Activated CD4-positive, alpha-beta memory T cell treated with anti-CD3 and anti-CD28 coated beads for 36 hours (primary cell): ENCODE data around the gene RBMS1. TPM values are rescaled to one million over a fixed set of nuclear protein-coding genes. Genes with fewer than 3 reads are reported as not detected.

Experiments
- CTCF ChIA-PET: fragments of 350-600 bp; sonication (Branson Sonifier 250); formaldehyde crosslinking; loops from one replicate; lab custom pipeline; 2021; ENCODE audit warnings: antibody characterized with exemption, inconsistent platforms; lab: Charles Lee
- POLR2A ChIA-PET: fragments of 350-600 bp; sonication (Branson Sonifier 250); formaldehyde crosslinking; loops from one replicate; lab custom pipeline; 2021; ENCODE audit warnings: antibody characterized with exemption; lab: Charles Lee
- DNase-seq: peaks from one replicate; pipeline ENCODE4 v3.0.0-alpha.2; 2020
- H3K27ac Mint-ChIP-seq: one replicate; pipeline ENCODE4 v1.8.0; 2021; ENCODE audit warnings: mixed read lengths
- H3K27me3 Mint-ChIP-seq: one replicate; pipeline ENCODE4 v1.8.0; 2021; ENCODE audit warnings: mixed read lengths
- H3K36me3 Mint-ChIP-seq: one replicate; pipeline ENCODE4 v1.8.0; 2021; ENCODE audit warnings: mixed read lengths
- H3K4me1 Mint-ChIP-seq: one replicate; pipeline ENCODE4 v1.8.0; 2021; ENCODE audit warnings: low read depth, mixed read lengths
- H3K4me3 Mint-ChIP-seq: one replicate; pipeline ENCODE4 v1.8.0; 2021; ENCODE audit warnings: mild to moderate bottlenecking, mixed read lengths
- H3K9me3 Mint-ChIP-seq: one replicate; pipeline ENCODE4 v1.8.0; 2021; ENCODE audit warnings: mixed read lengths
- intact Hi-C: fragments of 100-400 bp; cut with micrococcal nuclease; formaldehyde crosslinking; loops from one replicate; pipeline ENCODE4 v1.15.1; 2023
- total RNA-seq, 2 experiments: library from RNA; stranded (reverse); gene quantifications; one replicate each; pipeline ENCODE4 v1.2.3, GENCODE V29; 2021

RBMS1 gene
- total RNA-seq, 2 experiments from 2014 or later, result 37.9 to 40.0 TPM

- H3K4me1 Mint-ChIP-seq, result no peaks in the 10 kb centered on the region
- POLR2A ChIA-PET, result no interaction called here
- no peak for DNase-seq
- H3K36me3 Mint-ChIP-seq, result no peaks in the 10 kb centered on the region
- CTCF ChIA-PET, result interaction anchor here (1.7 kb wide), 1 partner anchor 12 kb away, joined by 4 read pairs; no protein-coding TSS in a partner anchor
- intact Hi-C loops, result no loop called here
- H3K27ac Mint-ChIP-seq, result no peak overlapping the region
- no peaks in the 10 kb centered on the region for H3K27me3 Mint-ChIP-seq
- H3K9me3 Mint-ChIP-seq, result no peaks in the 10 kb centered on the region
- H3K4me3 Mint-ChIP-seq, result no peak overlapping the region
Measured at GRCh38 chr2:160239436-160239835, 254.2 kb downstream of the RBMS1 start.

DNA sequence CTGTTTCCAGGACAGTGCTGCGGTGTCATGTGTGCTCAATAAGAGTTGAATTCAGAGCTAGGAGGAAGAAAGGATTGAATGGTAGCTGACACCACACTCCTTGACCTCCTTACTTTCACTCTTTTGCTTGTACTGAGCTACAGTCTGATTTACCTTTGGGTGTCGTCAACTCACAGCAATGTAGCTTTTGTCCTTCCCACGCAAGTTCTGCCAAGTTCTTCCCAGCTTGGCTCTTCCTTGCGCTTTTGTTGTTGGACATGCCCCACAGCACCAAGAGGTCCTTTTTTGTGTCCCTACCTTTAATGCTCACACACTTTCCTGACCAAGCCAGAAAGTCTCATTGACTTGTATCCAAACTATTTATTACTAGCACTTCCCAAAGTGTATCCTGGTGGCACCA is 255.2 kb downstream of the RBMS1 start:
- ChIA-PET POLR2A (no interaction called here), CTCF (interaction anchor here (0.8 to 1.7 kb wide), 2 partner anchors 8 to 13 kb away, joined by 3 to 4 read pairs; no protein-coding TSS in a partner anchor)
- H3K27me3 Mint-ChIP-seq, result no peaks in the 10 kb centered on the region
- no peak for DNase-seq
- H3K4me3 Mint-ChIP-seq, result no peak overlapping the region
- no peaks in the 10 kb centered on the region for H3K4me1 Mint-ChIP-seq
- intact Hi-C loops, result no loop called here
- no peaks in the 10 kb centered on the region for H3K9me3 Mint-ChIP-seq
- H3K36me3 Mint-ChIP-seq, result no peaks in the 10 kb centered on the region
- H3K27ac Mint-ChIP-seq, result no peak overlapping the region

DNA sequence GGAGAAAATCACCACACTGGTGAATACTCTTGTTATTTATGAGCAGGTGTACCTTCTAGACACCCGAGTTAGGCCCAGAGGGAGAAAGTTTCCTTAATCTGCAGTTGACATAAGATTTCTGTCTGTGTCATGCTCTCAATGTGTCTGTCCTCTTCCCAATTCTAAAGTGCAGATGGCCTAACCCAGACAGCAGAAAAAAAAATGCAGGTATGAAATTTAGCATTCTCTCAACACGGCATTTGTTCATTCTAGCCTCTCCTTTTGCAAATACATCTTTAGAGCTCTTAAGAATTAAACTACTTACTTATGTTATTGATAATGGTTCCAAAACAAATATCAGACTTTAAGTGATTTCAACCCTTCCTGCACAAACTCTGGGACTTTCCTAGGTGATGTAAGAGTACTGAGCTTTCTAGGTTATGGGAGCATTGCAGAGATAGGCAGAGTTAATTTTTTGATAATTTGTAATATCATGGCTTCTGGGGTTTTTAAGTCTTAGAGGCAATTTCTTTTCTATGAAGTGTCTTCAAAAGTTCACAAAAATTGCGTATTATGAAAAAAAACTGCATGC is 260.6 kb downstream of the RBMS1 start:
- no peak for DNase-seq
- CTCF ChIA-PET, result interaction anchor here (0.8 to 1.9 kb wide), 3 partner anchors 13 to 22 kb away, joined by 3 to 7 read pairs (median 3); no protein-coding TSS in a partner anchor

DNA sequence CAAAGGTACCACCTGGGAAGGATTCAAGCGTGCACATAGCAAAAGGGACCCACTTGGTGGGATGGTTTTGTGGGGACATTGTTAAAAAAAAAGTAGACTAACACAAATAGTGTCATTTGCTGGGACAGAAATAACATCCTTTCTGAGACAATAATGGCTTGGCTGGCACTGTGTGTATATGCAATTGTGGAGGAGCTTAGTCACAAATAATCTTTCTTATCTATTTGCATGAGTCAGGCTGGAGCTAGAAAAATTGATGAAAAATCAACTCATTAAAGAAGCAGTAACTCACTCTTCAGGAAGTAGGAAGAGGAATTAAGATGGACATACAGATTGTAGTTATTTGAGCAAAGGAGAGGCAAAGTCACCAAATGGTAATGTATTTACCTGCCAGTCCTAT is 264.0 kb downstream of the RBMS1 start:
- CTCF ChIA-PET, result interaction anchor here (0.9 to 2.3 kb wide), 2 partner anchors 9 to 22 kb away, joined by 3 to 12 read pairs; no protein-coding TSS in a partner anchor
- POLR2A ChIA-PET, result no interaction called here
- intact Hi-C loops, result loop anchor here (10.0 kb wide), 1 partner anchor 765 kb away; no protein-coding TSS in a partner anchor

More for the DNA sequence above, 260.6 kb downstream of the RBMS1 start:
- POLR2A ChIA-PET, result no interaction called here
- Mint-ChIP-seq H3K27ac (no peak overlapping the region), H3K9me3 (no peaks in the 10 kb centered on the region), H3K36me3 (no peaks in the 10 kb centered on the region), H3K4me3 (no peak overlapping the region), H3K4me1 (no peaks in the 10 kb centered on the region), H3K27me3 (peaks cover 2% of the 10 kb centered on the region)
- intact Hi-C loops, result no loop called here

GRCh38 chr2:160228141-160228917 is 265.3 kb downstream of the RBMS1 start:
- no peak overlapping the region for H3K4me3 Mint-ChIP-seq
- peaks cover 16% of the 10 kb centered on the region for H3K27me3 Mint-ChIP-seq
- no peaks in the 10 kb centered on the region for H3K9me3 Mint-ChIP-seq
- ChIA-PET CTCF (no interaction called here), POLR2A (no interaction called here)
- no peak for DNase-seq
- H3K27ac Mint-ChIP-seq, result no peak overlapping the region
- H3K4me1 Mint-ChIP-seq, result peaks cover 27% of the 10 kb centered on the region
- intact Hi-C loops, result loop anchor here (10.0 kb wide), 1 partner anchor 766 kb away; no protein-coding TSS in a partner anchor
- H3K36me3 Mint-ChIP-seq, result no peaks in the 10 kb centered on the region

More for the DNA sequence above, 264.0 kb downstream of the RBMS1 start:
- Mint-ChIP-seq H3K9me3 (no peaks in the 10 kb centered on the region), H3K36me3 (no peaks in the 10 kb centered on the region), H3K4me1 (peaks cover 14% of the 10 kb centered on the region), H3K27me3 (peaks cover 16% of the 10 kb centered on the region), H3K4me3 (no peak overlapping the region), H3K27ac (no peak overlapping the region)
- no peak for DNase-seq

- Mint-ChIP-seq H3K27me3 (peaks cover 16% of the 10 kb centered on the region), H3K27ac (no peak overlapping the region), H3K36me3 (no peaks in the 10 kb centered on the region), H3K4me3 (no peak overlapping the region), H3K4me1 (peaks cover 35% of the 10 kb centered on the region), H3K9me3 (no peaks in the 10 kb centered on the region)
- ChIA-PET POLR2A (no interaction called here), CTCF (interaction anchor here (1.6 kb wide), 1 partner anchor 25 kb away, joined by 5 read pairs; no protein-coding TSS in a partner anchor)
- no peak for DNase-seq
- intact Hi-C loops, result loop anchor here (10.0 kb wide), 1 partner anchor 767 kb away; no protein-coding TSS in a partner anchor
Measured at GRCh38 chr2:160227293-160227915, 266.2 kb downstream of the RBMS1 start.

DNA sequence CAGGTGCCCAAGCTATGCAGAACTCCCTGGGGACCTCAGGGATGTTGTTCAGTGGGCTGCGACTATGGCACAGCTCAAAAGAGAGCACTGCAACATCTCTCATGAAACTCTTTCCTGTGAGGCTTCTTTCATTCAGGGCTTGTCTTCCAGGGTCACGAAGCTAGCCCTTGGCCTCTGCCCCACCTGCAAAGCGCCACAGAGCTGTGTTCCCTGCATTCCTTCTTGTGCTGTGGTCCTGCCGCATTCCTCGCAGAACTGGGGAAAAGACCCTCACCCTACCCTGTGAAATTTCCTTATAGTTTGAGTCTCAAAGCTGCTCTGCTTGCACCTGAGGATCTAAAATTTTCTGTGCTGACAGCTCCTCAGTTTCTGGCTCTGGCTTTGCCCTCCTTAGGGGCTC is 267.2 kb downstream of the RBMS1 start:
- Mint-ChIP-seq H3K9me3 (no peaks in the 10 kb centered on the region), H3K27me3 (peaks cover 16% of the 10 kb centered on the region), H3K4me1 (peaks cover 42% of the 10 kb centered on the region), H3K27ac (no peak overlapping the region), H3K36me3 (no peaks in the 10 kb centered on the region), H3K4me3 (no peak overlapping the region)
- ChIA-PET POLR2A (interaction anchor here (0.8 kb wide), 1 partner anchor 95 kb away, joined by 3 read pairs; no protein-coding TSS in a partner anchor), CTCF (interaction anchor here (0.6 to 1.8 kb wide), 4 partner anchors 26 to 116 kb away, joined by 3 to 6 read pairs (median 4); no protein-coding TSS in a partner anchor)
- no peak for DNase-seq
- intact Hi-C loops, result loop anchor here (10.0 kb wide), 1 partner anchor 768 kb away; no protein-coding TSS in a partner anchor

DNA sequence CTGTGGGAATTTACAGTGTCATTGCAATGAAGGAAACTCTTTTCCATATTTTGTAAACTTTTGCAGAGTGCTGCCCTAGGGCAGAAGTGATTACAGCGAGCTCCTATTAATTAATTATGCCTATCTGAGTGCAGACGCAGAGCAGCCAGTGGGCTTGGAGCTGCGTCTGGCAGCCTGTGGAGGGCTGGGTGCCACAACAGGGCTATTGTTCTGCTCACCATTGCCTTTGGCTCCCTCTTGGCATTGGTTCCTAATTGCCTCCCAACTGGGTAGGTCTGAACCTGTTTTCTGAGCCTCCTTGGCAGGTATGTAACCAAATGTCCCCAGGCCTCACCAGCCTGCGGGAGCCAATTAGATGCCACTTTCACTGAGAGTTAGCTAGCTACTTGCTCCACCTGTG is 267.9 kb downstream of the RBMS1 start:
- H3K36me3 Mint-ChIP-seq, result no peaks in the 10 kb centered on the region
- CTCF ChIA-PET, result interaction anchor here (0.7 to 1.8 kb wide), 6 partner anchors 26 to 180 kb away, joined by 3 to 6 read pairs (median 4); no protein-coding TSS in a partner anchor
- no peak overlapping the region for H3K4me3 Mint-ChIP-seq
- H3K4me1 Mint-ChIP-seq, result peaks cover 48% of the 10 kb centered on the region
- intact Hi-C loops, result loop anchor here (2.0 to 10.0 kb wide), 2 partner anchors 181 to 769 kb away; no protein-coding TSS in a partner anchor
- H3K27ac Mint-ChIP-seq, result no peak overlapping the region
- DNase-seq, result no peak
- H3K9me3 Mint-ChIP-seq, result no peaks in the 10 kb centered on the region
- peaks cover 16% of the 10 kb centered on the region for H3K27me3 Mint-ChIP-seq
- POLR2A ChIA-PET, result interaction anchor here (0.8 kb wide), 1 partner anchor 95 kb away, joined by 3 read pairs; no protein-coding TSS in a partner anchor

GRCh38 chr2:160224507-160224906 is 269.1 kb downstream of the RBMS1 start:
- ChIA-PET POLR2A (no interaction called here), CTCF (interaction anchor here (1.2 to 1.6 kb wide), 4 partner anchors 28 to 204 kb away, joined by 3 to 5 read pairs (median 4); no protein-coding TSS in a partner anchor)
- H3K4me3 Mint-ChIP-seq, result no peak overlapping the region
- no peaks in the 10 kb centered on the region for H3K36me3 Mint-ChIP-seq
- no peaks in the 10 kb centered on the region for H3K9me3 Mint-ChIP-seq
- peak overlapping the region; percentile 73 for H3K27ac Mint-ChIP-seq
- peaks cover 16% of the 10 kb centered on the region for H3K27me3 Mint-ChIP-seq
- no peak for DNase-seq
- H3K4me1 Mint-ChIP-seq, result peaks cover 60% of the 10 kb centered on the region
- intact Hi-C loops, result loop anchor here (1.0 to 10.0 kb wide), 13 partner anchors 42 to 943 kb away; no protein-coding TSS in a partner anchor

GRCh38 chr2:160224060-160224459 is 269.5 kb downstream of the RBMS1 start:
- H3K4me1 Mint-ChIP-seq, result peaks cover 64% of the 10 kb centered on the region
- ChIA-PET CTCF (interaction anchor here (0.6 to 1.6 kb wide), 4 partner anchors 28 to 205 kb away, joined by 3 to 5 read pairs (median 4); no protein-coding TSS in a partner anchor), POLR2A (interaction anchor here (0.7 kb wide), 2 partner anchors 43 to 76 kb away, joined by 3 to 4 read pairs; no protein-coding TSS in a partner anchor)
- no peaks in the 10 kb centered on the region for H3K36me3 Mint-ChIP-seq
- peak; percentile 54 for DNase-seq
- peaks cover 16% of the 10 kb centered on the region for H3K27me3 Mint-ChIP-seq
- H3K9me3 Mint-ChIP-seq, result no peaks in the 10 kb centered on the region
- H3K27ac Mint-ChIP-seq, result peak overlapping the region; percentile 73
- peak overlapping the region; percentile 45 for H3K4me3 Mint-ChIP-seq
- intact Hi-C loops, result loop anchor here (1.0 to 10.0 kb wide), 13 partner anchors 42 to 943 kb away; no protein-coding TSS in a partner anchor

DNA sequence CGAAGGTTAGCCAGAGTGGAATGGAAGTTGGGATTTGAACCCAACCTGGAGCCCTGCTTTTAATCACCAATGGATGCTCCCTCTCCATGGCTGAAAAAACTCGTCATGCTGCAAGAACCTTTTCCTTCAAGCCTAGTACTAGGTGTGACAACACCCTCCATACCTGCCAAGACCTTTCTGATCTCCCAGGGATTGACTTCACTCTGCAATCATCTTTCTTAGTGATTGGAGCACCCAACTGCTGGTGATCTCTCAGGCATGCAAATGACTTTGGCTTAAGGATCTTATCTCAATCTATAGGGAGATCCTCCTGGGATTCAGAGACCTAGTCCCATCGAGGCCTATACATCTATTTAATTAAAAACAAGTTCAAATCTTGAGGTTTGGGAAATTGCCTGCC is 270.0 kb downstream of the RBMS1 start:
- Mint-ChIP-seq H3K36me3 (no peaks in the 10 kb centered on the region), H3K4me1 (peaks cover 64% of the 10 kb centered on the region), H3K9me3 (no peaks in the 10 kb centered on the region), H3K27me3 (peaks cover 16% of the 10 kb centered on the region), H3K27ac (peak overlapping the region; percentile 73), H3K4me3 (peak overlapping the region; percentile 45)
- intact Hi-C loops, result loop anchor here (5.0 to 10.0 kb wide), 9 partner anchors 169 to 944 kb away; no protein-coding TSS in a partner anchor
- POLR2A ChIA-PET, result interaction anchor here (0.7 kb wide), 2 partner anchors 44 to 77 kb away, joined by 3 to 4 read pairs; no protein-coding TSS in a partner anchor
- no peak for DNase-seq
- CTCF ChIA-PET, result interaction anchor here (0.6 to 1.3 kb wide), 3 partner anchors 28 to 205 kb away, joined by 3 to 5 read pairs (median 3); no protein-coding TSS in a partner anchor
